Esophagus muscularis mucosa (tissue), 4 donors: Measurements from ENCODE around the gene EPB41. TPM values are rescaled to one million over a fixed set of nuclear protein-coding genes. Genes with fewer than 3 reads are reported as not detected.

ENCODE experiments used
- DNase-seq: peaks from one replicate; pipeline ENCODE4 v3.0.0-alpha.2; 2017; ENCODE audit errors: extremely low spot score
- H3K27ac ChIP-seq, 4 donors: fragments of 200-600 bp; sonication (generic); replicated peaks in 1 of 4; 1 replicate in 3 of 4; 2 replicates in 1 of 4; pipeline ENCODE4 v1.5.1; 2016 to 2019; ENCODE audit warnings: mild to moderate bottlenecking in 1 of 4
- H3K27me3 ChIP-seq, 4 donors: fragments of 200-600 bp; sonication (generic); one replicate each; pipeline versions ENCODE4 v1.5.1 to v1.6.0; 2016 to 2019
- H3K36me3 ChIP-seq, 4 donors: fragments of 200-600 bp; sonication (generic); one replicate each; pipeline ENCODE4 v1.5.1; 2016 to 2019
- H3K4me1 ChIP-seq, 4 donors: fragments of 200-600 bp; sonication (generic); one replicate each; pipeline ENCODE4 v1.5.1; 2016 to 2019
- H3K4me3 ChIP-seq, 4 donors: fragments of 200-600 bp; sonication (generic); 1 replicate in 2 of 4; 2 replicates in 2 of 4; pipeline ENCODE4 v1.5.1; 2016 to 2019; ENCODE audit warnings: mild to moderate bottlenecking in 4 of 4, moderate library complexity in 1 of 4
- H3K9me3 ChIP-seq, 4 donors: fragments of 200-600 bp; sonication (generic); 1 replicate in 3 of 4; 2 replicates in 1 of 4; pipeline ENCODE4 v1.5.1; 2016 to 2019
- EP300 ChIP-seq: sonication (generic); formaldehyde crosslinking; IDR thresholded peaks from one replicate; pipeline ENCODE4 v1.6.1; 2017; ENCODE audit warnings: antibody characterized with exemption
- POLR2A ChIP-seq: fragments of 450-650 bp; IDR thresholded peaks from one replicate; pipeline ENCODE4 v1.6.1; 2017; ENCODE audit warnings: antibody characterized with exemption, moderate library complexity, mild to moderate bottlenecking, low read depth
- POLR2AphosphoS5 ChIP-seq, 2 donors: sonication (generic); formaldehyde crosslinking; IDR thresholded peaks; one replicate each; pipeline ENCODE4 v1.6.1; 2017; ENCODE audit warnings: antibody characterized with exemption in 2 of 2
- WGBS: methylation state at CpG from one replicate; pipeline ENCODE4 v1.1.5; 2018; 5-methylcytosine and 5-hydroxymethylcytosine counted together
- intact Hi-C: fragments of 100-400 bp; cut with DNase I; formaldehyde crosslinking; loops from one replicate; pipeline ENCODE4 v1.15.1; 2023
- total RNA-seq, 4 donors: library from RNA; depleted of rRNA; stranded (reverse); fragments of >200 nt; gene quantifications; one replicate each; pipeline versions ENCODE4 v1.1.0 to v1.2.1, GENCODE V29; 2016
- TF ChIP-seq, protein P1 (sequence below), 3 experiments: fragments of 200-600 bp in 2 of 3; fragments of 450-650 bp in 1 of 3; sonication (generic) in 2 of 3; IDR thresholded peaks; one replicate each; pipeline ENCODE4 v1.5.1; 2017 to 2019; ENCODE audit warnings: antibody characterized with exemption in 3 of 3, mild to moderate bottlenecking in 2 of 3, moderate library complexity in 1 of 3

The EPB41 gene
- total RNA-seq, 4 donors from 2014 or later: 18.2 to 24.6 (median 18.5) TPM

DNA sequence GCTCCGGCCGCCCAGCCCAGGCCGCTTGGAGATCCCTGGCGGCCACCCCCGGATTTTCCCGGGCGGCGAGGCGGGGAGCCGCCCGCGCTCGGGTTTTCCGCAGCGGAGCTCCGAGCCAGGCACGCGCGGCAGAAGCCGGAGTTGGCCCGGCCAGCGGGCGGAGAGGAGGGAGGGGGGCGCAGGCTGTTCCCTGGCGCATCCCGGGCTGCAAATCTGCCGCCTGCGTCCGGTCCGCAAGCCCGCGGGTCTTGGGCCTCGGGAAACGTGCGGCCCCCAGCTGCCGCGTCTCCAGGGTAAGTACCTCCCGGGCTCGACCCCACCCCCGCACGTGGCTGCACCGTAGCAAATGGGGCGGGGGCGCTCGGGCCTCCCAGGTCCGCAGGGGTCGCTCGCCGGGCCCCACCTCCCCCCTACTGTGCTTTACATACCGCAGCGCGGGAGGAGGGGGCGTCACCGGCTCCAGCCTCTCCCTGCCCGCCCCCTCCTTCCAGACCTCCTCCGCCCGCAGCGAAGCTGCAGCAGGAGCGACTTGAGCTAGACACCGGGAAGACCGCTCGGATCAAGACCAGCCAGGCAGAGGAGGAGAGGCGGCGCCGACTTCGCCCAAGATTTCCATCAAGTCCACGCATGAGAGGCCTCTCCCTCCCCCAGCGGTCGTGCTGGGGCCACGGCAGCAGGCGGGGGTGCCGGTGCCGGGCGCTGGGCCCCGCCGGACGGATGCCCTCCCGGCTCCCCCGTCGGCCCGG lies 207.7 kb downstream of the EPB41 start:
- DNase-seq: no peak
- Histone ChIP-seq H3K9me3 (no peaks in the 10 kb centered on the region), H3K27me3 (peaks cover 0 to 7% (median 3%) of the 10 kb centered on the region in 4 donors), H3K4me3 (peak overlapping the region; percentile 61 to 83 (median 71)), H3K36me3 (peaks cover 0 to 9% (median 2%) of the 10 kb centered on the region in 4 donors), H3K27ac (peak overlapping the region; percentile 98 to 100 (median 98)), H3K4me1 (peaks cover 27 to 68% (median 53%) of the 10 kb centered on the region in 4 donors)
- WGBS: no CpG with 5 or more reads among the region's 81 CpGs
- TF ChIP-seq POLR2A: no peak
- no peak for TF ChIP-seq POLR2AphosphoS5 (IDR thresholded peaks at IDR 0.05)
- no peak for TF ChIP-seq EP300
- TF ChIP-seq, protein P1, sequence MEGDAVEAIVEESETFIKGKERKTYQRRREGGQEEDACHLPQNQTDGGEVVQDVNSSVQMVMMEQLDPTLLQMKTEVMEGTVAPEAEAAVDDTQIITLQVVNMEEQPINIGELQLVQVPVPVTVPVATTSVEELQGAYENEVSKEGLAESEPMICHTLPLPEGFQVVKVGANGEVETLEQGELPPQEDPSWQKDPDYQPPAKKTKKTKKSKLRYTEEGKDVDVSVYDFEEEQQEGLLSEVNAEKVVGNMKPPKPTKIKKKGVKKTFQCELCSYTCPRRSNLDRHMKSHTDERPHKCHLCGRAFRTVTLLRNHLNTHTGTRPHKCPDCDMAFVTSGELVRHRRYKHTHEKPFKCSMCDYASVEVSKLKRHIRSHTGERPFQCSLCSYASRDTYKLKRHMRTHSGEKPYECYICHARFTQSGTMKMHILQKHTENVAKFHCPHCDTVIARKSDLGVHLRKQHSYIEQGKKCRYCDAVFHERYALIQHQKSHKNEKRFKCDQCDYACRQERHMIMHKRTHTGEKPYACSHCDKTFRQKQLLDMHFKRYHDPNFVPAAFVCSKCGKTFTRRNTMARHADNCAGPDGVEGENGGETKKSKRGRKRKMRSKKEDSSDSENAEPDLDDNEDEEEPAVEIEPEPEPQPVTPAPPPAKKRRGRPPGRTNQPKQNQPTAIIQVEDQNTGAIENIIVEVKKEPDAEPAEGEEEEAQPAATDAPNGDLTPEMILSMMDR (IDR thresholded peaks at IDR 0.05): no peak
- intact Hi-C loops: loop anchor here (2.0 to 5.0 kb wide), 2 partner anchors 59 to 235 kb away; partner anchors contain the start of gene SRSF4

DNA sequence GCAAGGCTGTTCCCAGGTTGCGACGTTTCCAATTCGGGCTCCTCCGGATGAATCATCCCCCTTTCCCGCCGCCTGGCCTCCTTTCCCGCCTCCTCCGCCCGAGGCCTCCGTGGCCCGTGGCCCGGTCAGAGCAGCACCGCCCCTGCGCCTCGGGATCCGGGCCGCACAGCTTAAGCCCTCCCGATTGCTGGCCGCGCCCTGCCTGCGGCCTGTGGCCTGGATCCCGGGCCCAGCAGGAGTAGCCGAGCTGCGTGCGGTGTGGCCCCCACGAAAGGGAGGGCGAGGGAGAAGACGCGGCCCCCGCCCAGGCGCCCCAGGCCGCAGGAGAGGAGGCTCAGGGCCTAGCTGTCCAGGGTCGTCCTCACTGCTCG lies 208.3 kb downstream of the EPB41 start:
- DNase-seq: no peak
- peak overlapping the region; percentile 98 to 100 (median 98) for H3K27ac ChIP-seq
- intact Hi-C loops: loop anchor here (2.0 to 5.0 kb wide), 2 partner anchors 58 to 235 kb away; partner anchors contain the start of gene SRSF4
- H3K4me1 ChIP-seq: peaks cover 27 to 68% (median 53%) of the 10 kb centered on the region in 4 donors
- no peaks in the 10 kb centered on the region for H3K9me3 ChIP-seq
- no CpG with 5 or more reads among the region's 34 CpGs for WGBS
- H3K4me3 ChIP-seq: peak overlapping the region; percentile 61 to 83 (median 71)
- TF ChIP-seq POLR2AphosphoS5 (IDR thresholded peaks at IDR 0.05) (peak; percentile 67 to 93), POLR2A (peak; percentile 62)
- TF ChIP-seq, protein P1 (IDR thresholded peaks at IDR 0.05): no peak
- H3K36me3 ChIP-seq: peaks cover 0 to 7% (median 0%) of the 10 kb centered on the region in 4 donors
- H3K27me3 ChIP-seq: peaks cover 0 to 7% (median 3%) of the 10 kb centered on the region in 4 donors

DNA sequence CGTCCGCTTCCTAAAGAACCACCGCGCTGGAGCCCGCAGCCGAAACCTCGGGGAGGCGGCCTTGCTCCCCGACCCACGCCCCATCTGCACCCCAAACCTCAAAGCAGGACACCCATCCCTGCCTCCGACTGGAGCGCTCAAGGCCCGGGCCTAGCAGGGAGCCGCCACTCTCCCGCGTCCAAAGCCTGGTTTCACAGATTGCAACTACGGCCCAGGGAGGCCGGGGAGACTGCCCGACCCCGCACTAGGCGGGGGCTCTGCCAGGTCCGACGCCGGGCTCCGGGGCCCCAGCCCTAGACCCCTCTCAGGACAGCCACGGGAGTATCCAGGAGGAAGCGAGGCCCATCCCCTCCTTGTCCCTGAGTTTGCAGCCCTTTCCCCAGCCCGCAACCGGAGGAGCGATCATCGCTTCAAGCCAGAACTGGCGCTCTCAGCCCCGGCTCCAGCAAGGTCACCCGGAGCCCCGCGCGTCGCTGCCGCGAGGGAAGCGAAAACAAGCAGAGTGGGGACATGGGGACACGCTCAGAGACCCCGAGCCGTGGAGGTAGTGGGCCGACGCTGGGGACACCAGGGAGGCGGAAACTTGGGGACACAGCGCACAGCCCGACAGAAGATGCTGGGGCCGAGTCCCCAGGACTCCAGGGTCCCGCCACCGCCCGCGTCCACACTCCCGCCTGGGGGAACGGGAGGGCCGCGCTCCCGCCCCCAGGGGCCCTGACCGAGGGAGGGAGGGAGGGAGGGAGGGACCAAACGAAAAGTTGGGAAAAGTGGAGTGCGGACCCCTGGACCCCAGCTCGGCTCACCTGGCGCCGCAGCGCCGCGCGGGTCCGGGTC lies 208.9 kb downstream of the EPB41 start:
- TF ChIP-seq POLR2AphosphoS5 (IDR thresholded peaks at IDR 0.05): no peak
- TF ChIP-seq POLR2A: no peak
- TF ChIP-seq, protein P1 (IDR thresholded peaks at IDR 0.05): no peak
- no peak for TF ChIP-seq EP300
- Histone ChIP-seq H3K27me3 (peaks cover 0 to 7% (median 3%) of the 10 kb centered on the region in 4 donors), H3K36me3 (peaks cover 0 to 7% (median 0%) of the 10 kb centered on the region in 4 donors), H3K4me1 (peaks cover 27 to 68% (median 53%) of the 10 kb centered on the region in 4 donors), H3K9me3 (no peaks in the 10 kb centered on the region), H3K27ac (peak overlapping the region; percentile 98 to 100 (median 98)), H3K4me3 (peak overlapping the region; percentile 61 to 83 (median 71))
- WGBS: 13% methylated on average over 35 of the region's 70 CpGs
- intact Hi-C loops: loop anchor here (2.0 to 5.0 kb wide), 2 partner anchors 58 to 236 kb away; partner anchors contain the start of gene SRSF4
- DNase-seq: no peak

DNA sequence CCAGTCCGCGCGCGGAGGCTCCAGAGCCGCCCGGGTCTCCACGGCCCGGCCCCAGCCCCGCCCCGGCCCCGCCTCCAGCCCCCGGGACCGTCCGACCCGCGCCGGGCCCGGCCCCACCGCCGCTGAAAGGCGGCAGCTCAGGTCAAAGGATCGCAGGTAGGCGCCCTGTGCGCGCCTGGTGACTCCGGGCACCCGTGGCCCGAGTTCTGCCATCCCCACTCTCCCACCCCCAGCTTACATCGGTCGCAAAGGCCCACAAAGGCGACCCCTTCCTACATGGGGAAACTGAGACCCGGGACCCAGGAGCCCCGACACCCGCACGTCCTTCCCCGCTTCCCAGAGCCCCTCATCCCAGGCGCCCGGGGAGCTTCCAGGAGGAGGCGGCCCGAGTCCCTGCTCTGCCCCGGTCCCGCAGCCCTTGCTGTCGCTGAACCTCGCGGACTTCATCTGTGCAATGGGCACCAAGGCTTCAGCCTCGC lies 209.6 kb downstream of the EPB41 start, which contains the start of gene TMEM200B:
TMEM200B (minus strand) TSS at position 17 of the 479 bp plus-strand sequence. CDS start 2,075 bp downstream, outside the sequence.
- WGBS: 0% methylated on average over 1 of the region's 46 CpGs

More for the DNA sequence above, 209.6 kb downstream of the EPB41 start, which contains the start of gene TMEM200B:
- H3K36me3 ChIP-seq: peaks cover 0 to 7% (median 0%) of the 10 kb centered on the region in 4 donors
- peak within 1 kb of the TSS; percentile 61 to 83 (median 71) for H3K4me3 ChIP-seq
- peak within 1 kb of the TSS; percentile 98 to 100 (median 98) for H3K27ac ChIP-seq
- H3K4me1 ChIP-seq: peaks cover 27 to 65% (median 53%) of the 10 kb centered on the region in 4 donors
- TF ChIP-seq EP300 (no peak), POLR2AphosphoS5 (IDR thresholded peaks at IDR 0.05) (no peak), POLR2A (no peak)
- TF ChIP-seq, protein P1 (IDR thresholded peaks at IDR 0.05): no peak
- peaks cover 0 to 7% (median 3%) of the 10 kb centered on the region in 4 donors for H3K27me3 ChIP-seq
- DNase-seq: no peak
- intact Hi-C loops: loop anchor here (2.0 to 5.0 kb wide), 2 partner anchors 57 to 237 kb away; partner anchors contain the start of gene SRSF4
- H3K9me3 ChIP-seq: no peaks in the 10 kb centered on the region
